Activated CD4-positive, CD25-positive, alpha-beta regulatory T cell treated with anti-CD3 and anti-CD28 coated beads, Interleukin-2, amount 50 U/mL, for 16 hours (primary cell): ENCODE measurements around the gene METTL5.

Experiments
- DNase-seq: peaks from one replicate; pipeline ENCODE4 v3.0.0-alpha.2; 2020; ENCODE audit warnings: low read depth, low spot score

METTL5 gene

DNA sequence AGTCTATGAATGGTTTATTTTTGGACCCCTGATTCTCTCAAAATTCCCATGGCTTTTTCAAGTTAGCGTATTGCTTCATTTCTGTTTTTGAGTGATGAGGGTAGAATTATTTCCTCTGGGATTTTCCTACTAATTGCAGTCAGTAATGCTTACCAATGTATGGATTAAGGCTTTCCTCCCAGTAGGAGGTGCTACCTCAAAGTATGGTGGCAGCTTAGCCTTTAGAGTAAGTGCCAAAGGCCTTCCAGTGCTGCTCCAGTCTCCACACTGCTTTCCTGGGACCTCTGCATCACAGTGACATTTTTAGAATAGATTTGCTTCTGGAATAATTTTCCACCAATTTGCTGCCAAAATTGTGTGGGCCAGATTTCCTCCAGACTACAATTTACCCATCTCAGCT lies 42.2 kb downstream of the METTL5 start:
- no peak for DNase-seq

DNA sequence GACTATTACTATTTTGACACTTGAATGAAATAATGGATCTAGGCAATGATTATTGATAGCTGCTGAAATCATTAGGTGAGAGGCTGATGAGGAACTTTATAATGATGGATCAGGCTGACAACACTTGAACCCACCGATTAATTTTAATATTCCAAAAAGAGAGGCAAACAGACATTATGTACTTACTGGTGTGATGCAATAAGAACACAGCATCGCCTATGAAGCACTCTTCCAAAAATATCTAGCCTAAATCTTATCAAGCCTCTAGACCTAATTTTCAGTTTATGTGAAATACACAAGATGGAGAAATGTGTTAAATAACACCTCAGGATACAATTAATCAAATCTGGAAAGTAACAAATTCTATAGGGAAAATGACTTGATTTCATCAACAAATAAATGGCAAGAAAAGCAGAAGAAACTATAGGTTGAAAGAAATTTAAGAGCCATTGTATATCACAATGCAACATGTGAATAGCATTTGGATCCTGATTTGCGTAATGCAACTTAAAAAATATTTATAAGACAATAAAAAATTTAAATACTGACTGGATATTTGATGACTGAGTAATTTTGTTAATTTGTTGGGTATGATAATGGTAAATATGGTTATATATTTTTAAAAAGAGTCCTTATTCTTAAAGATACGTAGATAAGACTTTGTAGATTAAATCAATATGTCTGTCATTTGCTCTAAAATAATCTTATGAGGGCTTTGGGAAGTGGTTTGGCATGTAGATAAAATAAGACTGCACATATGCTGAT lies 43.3 kb downstream of the METTL5 start:
- DNase-seq = no peak

DNA sequence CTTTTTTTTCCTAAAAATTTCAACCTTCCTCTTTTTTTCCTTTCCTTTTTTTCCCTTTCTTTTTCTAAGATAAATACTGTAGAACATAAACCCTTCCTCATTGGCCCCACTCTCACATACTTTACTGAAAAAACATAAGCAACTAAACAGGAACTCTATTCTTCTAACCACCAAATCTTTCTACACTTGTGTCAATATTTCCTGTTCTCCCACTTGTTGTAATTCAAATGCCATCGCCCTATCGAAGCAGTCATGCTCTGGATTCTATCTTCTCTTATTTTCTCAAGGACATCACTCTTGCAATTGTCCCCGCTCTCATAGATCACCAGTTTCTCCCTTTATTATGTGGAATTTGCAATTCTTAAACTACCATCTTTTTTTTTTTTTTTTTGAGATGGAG lies 46.3 kb downstream of the METTL5 start:
- DNase-seq = no peak

DNA sequence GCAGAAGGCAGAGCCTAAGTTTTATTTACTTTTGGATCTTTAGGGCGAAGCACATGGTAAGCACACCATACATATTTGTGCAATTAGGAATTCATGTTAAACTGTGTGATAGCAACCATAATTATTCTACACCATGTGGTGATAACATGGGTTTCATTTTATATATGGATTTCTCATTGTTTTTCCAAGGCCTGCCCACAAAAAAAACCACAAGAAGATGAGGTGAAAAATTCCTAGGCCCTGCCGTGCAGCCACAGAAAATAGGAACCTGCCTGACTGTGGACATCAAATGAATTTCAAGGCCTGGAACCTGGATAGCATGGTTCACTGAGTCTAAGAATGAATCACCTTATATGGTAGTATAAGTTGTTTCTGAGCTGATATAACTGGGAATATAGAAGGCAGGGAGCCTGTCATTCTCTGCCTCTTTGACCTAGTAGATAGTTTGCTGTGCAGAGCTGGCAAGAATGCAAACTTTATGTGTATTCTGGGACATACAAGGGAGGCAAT lies 48.4 kb downstream of the METTL5 start:
- no peak for DNase-seq

DNA sequence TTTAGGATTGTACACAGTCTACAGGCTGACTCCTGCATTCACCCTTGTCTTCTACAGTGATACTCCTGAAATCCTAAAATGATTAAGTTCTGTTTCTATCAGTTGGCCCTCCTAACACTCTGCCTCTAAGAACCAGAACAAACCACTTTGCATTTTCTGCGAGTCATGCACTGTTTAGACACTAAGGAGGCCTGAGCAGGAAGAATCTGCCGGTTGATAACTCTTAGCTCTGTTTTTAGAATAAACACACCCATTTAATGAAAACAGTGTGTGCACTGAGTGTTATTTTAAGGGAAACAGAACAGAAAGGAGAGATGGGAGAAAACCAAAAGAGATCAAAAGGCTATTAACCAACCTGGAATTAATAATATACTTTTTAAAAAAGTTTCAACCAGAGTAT lies 48.9 kb downstream of the METTL5 start:
- DNase-seq = no peak

DNA sequence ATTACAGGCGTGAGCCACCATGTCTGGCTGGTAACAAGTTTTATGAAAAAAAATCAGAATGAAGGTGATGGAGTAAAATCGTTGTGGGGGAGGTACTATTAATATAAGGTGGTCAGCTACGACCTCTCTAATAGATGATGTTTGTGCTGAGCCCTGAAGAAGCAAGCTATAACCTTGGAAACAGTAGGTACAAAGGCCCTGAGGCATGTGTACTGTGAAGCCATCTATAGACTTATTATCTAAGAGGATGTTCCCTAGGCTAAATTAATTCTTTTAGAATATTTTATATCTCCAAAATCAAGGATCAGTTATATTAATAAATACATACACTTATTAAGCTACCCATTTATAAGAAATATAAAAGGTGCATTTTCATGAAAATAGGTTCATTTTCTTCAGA lies 49.4 kb downstream of the METTL5 start:
- no peak for DNase-seq

DNA sequence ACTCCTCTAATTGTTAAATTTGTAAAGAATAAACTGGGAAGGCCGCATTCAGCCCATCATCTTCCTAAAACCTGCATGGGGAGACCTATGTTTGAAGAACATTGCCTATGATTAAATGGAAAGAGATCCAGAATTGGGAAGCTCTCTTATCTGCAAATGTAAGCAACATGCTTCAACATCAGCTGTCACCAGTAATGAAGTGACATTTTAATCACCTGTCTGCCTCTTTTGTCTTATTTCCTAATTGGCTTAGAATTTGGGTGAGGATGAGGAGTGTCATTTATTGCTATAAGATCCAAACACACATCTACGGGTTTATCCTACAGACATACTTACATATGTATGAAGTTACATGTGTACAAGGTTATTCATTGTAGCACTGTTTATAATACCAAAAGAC lies 52.1 kb downstream of the METTL5 start:
- DNase-seq = no peak

DNA sequence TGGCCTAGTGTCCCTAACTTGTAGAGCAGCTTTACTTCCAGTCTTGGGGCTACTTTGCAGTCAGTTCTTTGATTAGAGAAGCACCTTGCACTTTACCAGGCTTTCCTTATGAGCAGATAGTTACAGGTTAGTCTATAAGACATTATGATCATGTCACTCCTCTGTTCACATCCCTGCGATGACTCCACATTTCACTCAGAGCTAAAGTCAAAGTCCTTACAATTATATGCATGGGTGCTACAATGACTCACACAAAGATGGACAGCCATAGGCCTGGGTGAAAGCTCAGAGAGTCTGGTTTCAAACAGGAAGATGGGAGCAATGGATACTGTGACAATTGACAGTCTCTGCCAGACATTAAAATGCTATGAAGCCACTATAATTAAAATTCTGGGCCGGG lies 53.1 kb downstream of the METTL5 start:
- no peak for DNase-seq

DNA sequence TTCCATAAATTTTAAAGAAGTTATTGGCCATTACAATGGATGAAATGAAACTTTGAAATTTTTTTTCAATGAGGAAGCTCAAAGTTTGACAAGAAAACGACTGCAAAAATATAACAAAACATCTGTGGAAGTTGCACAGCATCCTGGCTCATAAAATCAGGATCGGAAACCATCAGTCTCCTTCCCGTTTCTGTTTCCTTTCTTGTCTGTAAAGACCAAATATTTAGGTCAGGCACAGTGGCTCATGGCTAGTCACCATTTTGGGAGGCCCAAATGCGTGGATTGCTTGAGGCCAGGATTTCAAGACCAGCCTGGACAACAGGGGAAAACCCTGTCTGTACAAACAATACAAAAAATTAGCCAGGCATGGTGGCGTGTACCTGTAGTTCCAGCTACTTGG lies 53.7 kb downstream of the METTL5 start:
- no peak for DNase-seq

DNA sequence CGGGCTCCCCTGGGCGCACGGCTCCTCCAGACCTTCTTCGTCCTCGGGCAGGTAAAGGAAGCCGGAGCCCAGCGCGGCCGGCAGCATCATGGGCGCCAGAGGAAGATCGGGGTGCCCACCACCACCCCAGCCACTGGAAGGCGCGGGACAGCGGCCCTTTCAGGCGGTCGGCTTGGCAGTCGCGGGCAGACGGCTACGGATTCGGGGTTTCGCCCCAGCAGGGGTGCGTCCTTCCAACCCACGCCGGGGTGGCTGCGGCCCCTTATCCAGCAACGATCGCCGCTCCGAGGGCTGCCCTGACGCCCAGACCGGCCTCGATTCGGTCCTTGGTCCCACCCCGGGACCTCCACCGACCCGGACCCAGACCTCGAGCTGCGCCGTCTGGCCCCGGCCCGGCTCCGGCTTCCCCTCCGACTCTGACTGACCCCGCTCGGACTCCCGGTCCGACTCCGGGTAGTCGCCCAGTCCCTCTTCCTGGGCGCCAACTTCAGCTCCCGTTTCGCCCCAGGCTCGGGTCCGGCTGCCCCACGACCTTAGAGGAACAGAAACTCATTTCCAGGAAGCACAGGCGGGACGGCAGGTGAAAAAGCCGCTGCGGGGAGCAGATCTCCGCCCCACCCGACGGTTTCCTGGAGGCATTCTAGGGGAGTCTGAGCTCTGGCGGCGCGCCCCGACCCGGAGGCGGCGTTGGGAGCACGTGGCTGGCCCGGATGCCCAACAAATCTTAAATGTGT lies 56.3 kb downstream of the METTL5 start:
- no peak for DNase-seq

DNA sequence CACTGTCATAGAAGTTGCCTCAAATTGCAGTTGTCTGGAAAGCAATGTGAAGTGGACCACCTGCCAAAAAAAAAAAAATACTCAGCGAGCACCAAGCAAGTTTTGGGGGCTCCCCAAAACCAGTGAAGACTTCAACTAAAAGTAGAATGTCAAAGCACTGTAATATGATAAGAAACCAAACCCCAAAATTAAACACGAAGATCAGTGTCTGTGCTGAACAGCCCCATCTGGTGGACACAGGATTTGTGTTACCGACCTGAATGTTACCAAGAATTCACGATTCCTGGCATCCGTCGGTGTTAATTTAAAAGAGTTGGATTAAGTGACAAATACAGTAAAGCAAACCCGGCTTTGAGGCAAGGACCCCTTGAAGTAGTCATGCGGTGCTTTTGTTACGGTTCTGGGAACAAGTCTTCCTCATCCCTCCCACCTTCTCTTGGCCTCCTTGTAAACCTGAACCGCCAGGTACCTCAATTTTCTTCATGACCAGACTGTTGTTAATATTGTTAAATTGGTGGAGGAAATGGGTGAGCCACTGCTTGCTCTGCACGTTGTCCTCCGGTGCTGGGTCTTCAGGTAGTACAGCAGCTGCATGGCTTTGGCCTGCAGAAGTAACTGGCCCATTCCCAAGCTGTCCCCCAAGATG lies 57.3 kb downstream of the METTL5 start:
- DNase-seq = no peak

DNA sequence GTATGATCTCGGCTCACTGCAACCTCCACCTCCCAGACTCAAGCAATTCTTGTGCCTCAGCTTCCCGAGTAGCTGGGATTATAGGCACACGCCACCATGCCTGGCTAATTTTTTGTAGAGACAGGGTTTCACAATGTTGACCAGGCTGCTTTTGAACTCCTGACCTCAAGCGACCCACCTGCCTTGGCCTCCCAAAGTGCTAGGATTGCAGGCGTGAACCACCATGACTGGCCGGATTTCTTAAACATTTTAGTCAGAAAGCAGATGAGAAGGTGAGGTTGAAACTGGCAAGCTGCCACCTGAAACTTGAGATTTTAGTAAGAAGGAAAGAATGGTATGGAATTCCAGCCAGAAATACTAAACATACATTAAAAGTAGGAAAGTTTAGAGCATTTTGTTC lies 59.2 kb downstream of the METTL5 start:
- no peak for DNase-seq

DNA sequence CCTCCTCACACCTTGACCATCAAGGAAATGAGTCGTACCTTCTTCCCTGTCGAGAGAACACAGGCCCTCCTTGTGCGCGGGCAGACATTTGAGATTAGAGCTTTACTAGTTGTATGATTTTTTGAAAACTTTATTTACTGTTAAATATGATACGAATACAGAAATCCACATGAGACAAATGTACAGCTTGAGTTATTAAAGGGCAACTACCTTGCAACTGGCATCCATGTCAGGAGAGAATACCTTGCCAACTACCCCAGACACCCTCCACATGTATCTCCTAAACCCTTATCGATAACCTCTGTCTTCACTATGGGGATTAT lies 62.8 kb downstream of the METTL5 start:
- no peak for DNase-seq
